GM23338 (cell line): Measurements from ENCODE around the gene SP9.
"Not testable (repeated sequence)": the region's sequence is repeated elsewhere in the genome, so short reads cannot be mapped to it uniquely, and the experiment has no call there.

Experiments used
- CTCF ChIP-seq, 2 experiments: fragments of 200-600 bp in 1 of 2; sonication (generic) in 1 of 2; conservative IDR thresholded peaks; 2 replicates each; pipeline versions ENCODE4 v1.5.1 to v1.6.1; 2016 to 2017; ENCODE audit warnings: antibody characterized with exemption in 2 of 2, low read depth in 2 of 2, mild to moderate bottlenecking in 2 of 2, moderate library complexity in 1 of 2
- EZH2phosphoT487 ChIP-seq: fragments of 200-600 bp; sonication (generic); IDR thresholded peaks from one replicate; pipeline ENCODE4 v1.8.1; 2018; ENCODE audit warnings: antibody characterized with exemption; ENCODE audit not compliant: unreplicated experiment
- POLR2AphosphoS5 ChIP-seq: IDR thresholded peaks from 2 replicates; pipeline ENCODE4 v1.6.1; 2016; ENCODE audit warnings: antibody characterized with exemption, low read depth

- TF ChIP-seq CTCF (conservative IDR thresholded peaks at IDR 0.05; ENCODE audit: low read depth in 2 of 2); POLR2AphosphoS5; EZH2phosphoT487: not testable (repeated sequence)
Measured at GRCh38 chr2:174363492-174364225, 28.9 kb downstream of the SP9 start.
